Esophagus squamous epithelium (tissue), 5 donors: ENCODE results near the gene PRKN. TPM values are rescaled to one million over a fixed set of nuclear protein-coding genes. Genes with fewer than 3 reads are reported as not detected.

ENCODE experiments used
- DNase-seq: peaks from one replicate; lab custom pipeline; 2025; lab: John Stamatoyannopoulos, UW
- H3K27ac ChIP-seq, 4 donors: fragments of 200-600 bp; sonication (generic); one replicate each; pipeline ENCODE4 v1.5.1; 2016 to 2019; ENCODE audit warnings: mild to moderate bottlenecking in 1 of 4
- H3K27me3 ChIP-seq, 4 donors: fragments of 200-600 bp; sonication (generic); 1 replicate in 3 of 4; 2 replicates in 1 of 4; pipeline versions ENCODE4 v1.5.1 to v1.6.0; 2017 to 2021; ENCODE audit warnings: antibody characterized with exemption in 1 of 4
- H3K36me3 ChIP-seq, 3 donors: fragments of 200-600 bp; sonication (generic); one replicate each; pipeline ENCODE4 v1.5.1; 2016 to 2019
- H3K4me1 ChIP-seq, 3 donors: fragments of 200-600 bp; sonication (generic); one replicate each; pipeline ENCODE4 v1.5.1; 2017 to 2019
- H3K4me3 ChIP-seq, 4 donors: fragments of 200-600 bp; sonication (generic); 1 replicate in 3 of 4; 2 replicates in 1 of 4; pipeline ENCODE4 v1.5.1; 2016 to 2019; ENCODE audit warnings: mild to moderate bottlenecking in 2 of 4, moderate library complexity in 1 of 4
- H3K9me3 ChIP-seq, 3 donors: fragments of 200-600 bp; sonication (generic); one replicate each; pipeline ENCODE4 v1.5.1; 2016 to 2019
- POLR2A ChIP-seq, 4 donors: fragments of 450-650 bp; IDR thresholded peaks; one replicate each; pipeline ENCODE4 v1.6.1; 2017; ENCODE audit warnings: antibody characterized with exemption in 4 of 4, mild to moderate bottlenecking in 4 of 4, moderate library complexity in 3 of 4
- WGBS, 2 donors: methylation state at CpG; one replicate each; pipeline ENCODE4 v1.1.5; 2018; 5-methylcytosine and 5-hydroxymethylcytosine counted together
- intact Hi-C: fragments of 100-400 bp; cut with DNase I; formaldehyde crosslinking; loops from one replicate; pipeline ENCODE4 v1.15.0; 2022
- total RNA-seq, 4 donors: library from RNA; depleted of rRNA; stranded (reverse); fragments of >200 nt; gene quantifications; one replicate each; pipeline ENCODE4 v1.1.0, GENCODE V29; 2016
- TF ChIP-seq, protein P1 (sequence below), 6 experiments: fragments of 450-650 bp in 4 of 6; fragments of 200-600 bp in 2 of 6; sonication (generic) in 2 of 6; IDR thresholded peaks; one replicate each; pipeline ENCODE4 v1.5.1; 2016 to 2019; ENCODE audit warnings: antibody characterized with exemption in 6 of 6, mild to moderate bottlenecking in 4 of 6, moderate library complexity in 4 of 6
- donor health status: DM: yes; HTN: yes; CAD: no.

Gene PRKN
- total RNA-seq, 4 donors from 2014 or later, result 0.70 to 5.5 (median 2.2) TPM

DNA sequence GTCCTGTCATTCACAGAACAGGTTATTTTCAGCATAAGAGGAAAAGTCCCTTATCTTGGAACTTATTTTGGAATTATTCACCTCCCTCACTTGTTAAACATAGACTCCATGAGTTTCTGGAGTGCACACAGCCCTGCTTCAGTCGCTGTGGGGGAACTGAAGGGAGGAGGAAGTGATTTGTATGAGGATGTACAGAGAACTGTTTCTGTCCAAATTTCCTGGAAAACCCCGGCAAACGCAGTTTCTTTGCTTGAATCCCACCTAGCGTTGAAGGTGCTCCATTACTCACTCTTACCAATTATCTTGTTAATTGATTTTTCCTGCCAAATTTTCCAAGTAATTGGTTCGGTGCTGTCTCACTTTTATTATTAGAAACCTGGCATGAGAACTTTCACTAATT, 1375.7 kb downstream of the PRKN start:
- intact Hi-C loops, result no loop called here
- 49 to 63% methylated on average over 5 of the region's 5 CpGs for WGBS, 2 donors

DNA sequence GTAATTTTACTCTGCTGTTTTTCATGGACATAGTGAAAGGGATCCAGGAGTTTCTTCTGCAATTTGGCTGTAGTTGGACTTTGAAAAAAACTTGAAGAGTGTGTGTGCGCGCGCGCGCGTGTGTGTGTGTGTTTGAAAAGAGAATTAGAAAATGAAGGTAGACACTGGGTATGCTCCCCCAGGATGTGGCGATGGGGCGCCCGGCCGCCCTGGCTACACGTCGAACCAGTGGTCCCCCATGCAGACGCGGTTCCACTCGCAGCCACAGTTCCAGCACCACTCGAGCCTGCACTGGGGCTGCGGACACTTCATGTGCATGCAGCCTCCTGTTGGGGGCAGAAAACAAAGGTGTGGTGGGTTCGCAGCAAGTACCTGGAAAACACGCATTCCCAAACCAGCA, 1377.7 kb downstream of the PRKN start:
- intact Hi-C loops, result no loop called here
- WGBS, 2 donors, result 92 to 98% methylated on average over 18 of the region's 19 CpGs
- H3K27me3 ChIP-seq, result no peaks in the 10 kb centered on the region
- H3K4me3 ChIP-seq, result no peak overlapping the region
- no peaks in the 10 kb centered on the region for H3K9me3 ChIP-seq
- H3K27ac ChIP-seq, result no peak overlapping the region
- no peaks in the 10 kb centered on the region for H3K4me1 ChIP-seq
- DNase-seq, result no peak
- TF ChIP-seq, protein P1, sequence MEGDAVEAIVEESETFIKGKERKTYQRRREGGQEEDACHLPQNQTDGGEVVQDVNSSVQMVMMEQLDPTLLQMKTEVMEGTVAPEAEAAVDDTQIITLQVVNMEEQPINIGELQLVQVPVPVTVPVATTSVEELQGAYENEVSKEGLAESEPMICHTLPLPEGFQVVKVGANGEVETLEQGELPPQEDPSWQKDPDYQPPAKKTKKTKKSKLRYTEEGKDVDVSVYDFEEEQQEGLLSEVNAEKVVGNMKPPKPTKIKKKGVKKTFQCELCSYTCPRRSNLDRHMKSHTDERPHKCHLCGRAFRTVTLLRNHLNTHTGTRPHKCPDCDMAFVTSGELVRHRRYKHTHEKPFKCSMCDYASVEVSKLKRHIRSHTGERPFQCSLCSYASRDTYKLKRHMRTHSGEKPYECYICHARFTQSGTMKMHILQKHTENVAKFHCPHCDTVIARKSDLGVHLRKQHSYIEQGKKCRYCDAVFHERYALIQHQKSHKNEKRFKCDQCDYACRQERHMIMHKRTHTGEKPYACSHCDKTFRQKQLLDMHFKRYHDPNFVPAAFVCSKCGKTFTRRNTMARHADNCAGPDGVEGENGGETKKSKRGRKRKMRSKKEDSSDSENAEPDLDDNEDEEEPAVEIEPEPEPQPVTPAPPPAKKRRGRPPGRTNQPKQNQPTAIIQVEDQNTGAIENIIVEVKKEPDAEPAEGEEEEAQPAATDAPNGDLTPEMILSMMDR (IDR thresholded peaks at IDR 0.05), result no peak
- TF ChIP-seq POLR2A (IDR thresholded peaks at IDR 0.05), result no peak
- H3K36me3 ChIP-seq, result no peaks in the 10 kb centered on the region

More for the DNA sequence above, 1375.7 kb downstream of the PRKN start:
- no peaks in the 10 kb centered on the region for H3K9me3 ChIP-seq
- no peak for DNase-seq
- TF ChIP-seq, protein P1 (IDR thresholded peaks at IDR 0.05), result no peak
- no peak for TF ChIP-seq POLR2A (IDR thresholded peaks at IDR 0.05)
- no peaks in the 10 kb centered on the region for H3K27me3 ChIP-seq
- H3K4me1 ChIP-seq, result no peaks in the 10 kb centered on the region
- no peak overlapping the region for H3K27ac ChIP-seq
- H3K4me3 ChIP-seq, result no peak overlapping the region
- no peaks in the 10 kb centered on the region for H3K36me3 ChIP-seq

DNA sequence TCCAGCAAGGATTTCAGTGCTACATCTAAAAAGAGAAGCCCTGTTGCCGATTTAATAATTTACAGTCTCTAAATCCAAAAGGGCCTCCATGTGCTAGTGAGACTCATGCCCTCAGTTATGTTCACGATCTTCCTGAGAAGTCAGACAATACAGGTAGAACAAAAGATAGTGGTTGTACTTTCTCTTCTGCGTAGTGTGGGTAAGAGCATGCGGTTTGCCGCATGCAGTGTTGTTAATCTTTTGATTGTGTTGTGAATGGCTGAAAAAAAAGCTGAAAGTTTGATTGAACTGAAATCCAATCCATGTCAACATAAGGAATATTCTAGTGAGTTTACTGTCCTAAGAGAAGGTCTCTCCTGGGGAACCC, 1379.0 kb downstream of the PRKN start:
- no peak for TF ChIP-seq POLR2A (IDR thresholded peaks at IDR 0.05)
- TF ChIP-seq, protein P1 (IDR thresholded peaks at IDR 0.05), result no peak
- intact Hi-C loops, result no loop called here
- Histone ChIP-seq H3K9me3 (no peaks in the 10 kb centered on the region), H3K4me1 (no peaks in the 10 kb centered on the region), H3K27me3 (no peaks in the 10 kb centered on the region), H3K4me3 (no peak overlapping the region), H3K27ac (no peak overlapping the region), H3K36me3 (no peaks in the 10 kb centered on the region)
- WGBS, 2 donors, result 90 to 95% methylated on average over 5 of the region's 5 CpGs
- DNase-seq, result no peak

DNA sequence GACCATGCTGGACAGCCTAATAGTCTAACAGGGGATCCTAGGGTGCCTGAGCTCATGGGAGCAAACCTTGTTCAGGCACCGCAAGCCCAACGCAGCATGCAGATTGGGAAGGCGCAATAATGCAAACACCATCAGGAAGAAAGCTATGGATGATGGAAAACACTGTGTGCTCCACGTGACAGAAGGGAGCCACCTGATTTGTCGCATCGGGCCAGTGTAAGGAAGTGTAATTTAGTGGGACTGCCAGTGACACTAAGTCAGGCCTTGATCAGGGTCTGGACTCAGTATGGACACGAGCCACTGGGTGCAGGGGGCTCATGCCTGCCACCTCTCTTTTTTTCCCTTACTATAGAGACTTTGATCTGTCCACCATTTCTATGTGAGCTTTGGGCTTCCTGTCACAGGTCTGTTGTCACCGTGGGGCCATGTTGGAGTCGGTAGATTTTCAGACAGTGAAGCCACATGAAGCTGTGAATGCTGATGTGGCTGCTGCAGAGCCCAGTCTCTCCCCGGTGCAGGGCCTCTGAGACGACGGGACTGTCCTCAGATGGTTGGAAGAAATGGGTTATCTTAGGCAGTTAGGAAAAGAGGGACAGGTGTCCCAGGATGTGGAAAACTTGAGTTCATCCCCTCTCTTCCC, 1379.5 kb downstream of the PRKN start:
- no peaks in the 10 kb centered on the region for H3K9me3 ChIP-seq
- H3K27ac ChIP-seq, result no peak overlapping the region
- intact Hi-C loops, result no loop called here
- no peaks in the 10 kb centered on the region for H3K36me3 ChIP-seq
- WGBS, 2 donors, result 83 to 92% methylated on average over 8 to 9 of the region's 12 CpGs
- no peaks in the 10 kb centered on the region for H3K4me1 ChIP-seq
- DNase-seq, result no peak
- TF ChIP-seq POLR2A (IDR thresholded peaks at IDR 0.05), result no peak
- TF ChIP-seq, protein P1 (IDR thresholded peaks at IDR 0.05), result no peak
- H3K4me3 ChIP-seq, result no peak overlapping the region
- H3K27me3 ChIP-seq, result no peaks in the 10 kb centered on the region

DNA sequence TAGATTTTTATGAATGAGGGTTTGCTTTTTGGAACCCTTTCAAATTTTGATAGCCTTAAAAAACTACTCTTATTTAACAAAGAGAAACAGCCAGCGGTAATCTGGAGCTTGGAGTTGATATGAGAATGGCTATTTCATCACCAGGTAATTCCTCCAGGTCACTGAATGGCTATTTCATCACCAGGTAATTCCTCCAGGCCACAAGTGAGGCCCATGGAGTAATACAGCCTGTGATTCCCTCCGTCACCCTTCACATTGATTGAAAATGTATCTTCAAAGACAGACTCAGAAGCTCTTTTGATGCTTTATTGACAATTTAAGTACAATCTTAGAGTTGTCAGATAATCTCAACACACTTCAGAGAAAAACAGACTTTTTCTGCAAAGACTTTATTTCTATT, 1380.4 kb downstream of the PRKN start:
- no peaks in the 10 kb centered on the region for H3K27me3 ChIP-seq
- H3K4me1 ChIP-seq, result no peaks in the 10 kb centered on the region
- no peak overlapping the region for H3K27ac ChIP-seq
- DNase-seq, result no peak
- TF ChIP-seq, protein P1 (IDR thresholded peaks at IDR 0.05), result no peak
- TF ChIP-seq POLR2A (IDR thresholded peaks at IDR 0.05), result no peak
- intact Hi-C loops, result no loop called here
- no peaks in the 10 kb centered on the region for H3K9me3 ChIP-seq
- no peaks in the 10 kb centered on the region for H3K36me3 ChIP-seq
- no peak overlapping the region for H3K4me3 ChIP-seq
- 79 to 92% methylated on average over 2 of the region's 2 CpGs for WGBS, 2 donors
